HepG2 (cell line): Measurements from ENCODE around the gene NBR1. TPM values are rescaled to one million over a fixed set of nuclear protein-coding genes. Genes with fewer than 3 reads are reported as not detected.

Experiments used
- GABPB1 ChIP-seq: IDR thresholded peaks from 2 replicates; pipeline ENCODE4 v1.6.1; 2016; ENCODE audit warnings: mild to moderate bottlenecking, missing genetic modification reagents, moderate library complexity, missing compliant biosample characterization
- GRHL1 ChIP-seq: sonication (generic); formaldehyde crosslinking; conservative IDR thresholded peaks from 2 replicates; pipeline ENCODE4 v1.8.0; 2022; ENCODE audit warnings: missing genetic modification reagents
- HNRNPL ChIP-seq: fragments of 200-400 bp; formaldehyde crosslinking; IDR thresholded peaks from 2 replicates; pipeline ENCODE4 v1.6.1; 2017; ENCODE audit warnings: mild to moderate bottlenecking, low read depth, low read length
- KLF9 ChIP-seq: IDR thresholded peaks from 2 replicates; pipeline ENCODE4 v1.6.1; 2016; ENCODE audit warnings: low read depth
- MTA3 ChIP-seq: sonication (generic); formaldehyde crosslinking; IDR thresholded peaks from 2 replicates; pipeline ENCODE4 v1.4.0; 2020; ENCODE audit warnings: missing genetic modification reagents
- PAWR ChIP-seq: sonication (generic); formaldehyde crosslinking; IDR thresholded peaks from 2 replicates; pipeline ENCODE4 v1.4.0; 2020; ENCODE audit warnings: missing genetic modification reagents, mild to moderate bottlenecking, borderline replicate concordance
- PHF8 ChIP-seq: sonication (generic); formaldehyde crosslinking; IDR thresholded peaks from 2 replicates; pipeline ENCODE4 v1.5.0; 2020; ENCODE audit warnings: missing genetic modification reagents
- SRY ChIP-seq: sonication (generic); formaldehyde crosslinking; IDR thresholded peaks from 2 replicates; pipeline ENCODE4 v1.8.0; 2022; ENCODE audit warnings: mild to moderate bottlenecking, missing genetic modification reagents
- TBX3 ChIP-seq: fragments of 450-650 bp; IDR thresholded peaks from 2 replicates; pipeline ENCODE4 v1.6.1; 2017; ENCODE audit warnings: antibody characterized with exemption, mild to moderate bottlenecking, inconsistent platforms, borderline replicate concordance
- XRCC5 ChIP-seq: fragments of 200-400 bp; formaldehyde crosslinking; optimal IDR thresholded peaks from 2 replicates; pipeline ENCODE3; 2017; ENCODE audit warnings: mild to moderate bottlenecking, low read length
- ZEB1 ChIP-seq: IDR thresholded peaks from 2 replicates; pipeline ENCODE4 v1.6.1; 2012; ENCODE audit warnings: mild to moderate bottlenecking, low read depth, inconsistent platforms; ENCODE audit not compliant: insufficient replicate concordance
- ZNF142 ChIP-seq: sonication (generic); formaldehyde crosslinking; IDR thresholded peaks from 2 replicates; pipeline ENCODE4 v1.4.0; 2020; ENCODE audit warnings: missing genetic modification reagents
- ZNF230 ChIP-seq: sonication (generic); formaldehyde crosslinking; IDR thresholded peaks from 2 replicates; pipeline ENCODE4 v1.4.0; 2020; ENCODE audit warnings: mild to moderate bottlenecking, missing genetic modification reagents
- ZNF550 ChIP-seq: sonication (generic); formaldehyde crosslinking; IDR thresholded peaks from 2 replicates; pipeline ENCODE4 v1.4.0; 2020; ENCODE audit warnings: mild to moderate bottlenecking, missing genetic modification reagents, borderline replicate concordance
- ZNF7 ChIP-seq: IDR thresholded peaks from 2 replicates; pipeline ENCODE4 v1.6.1; 2016; ENCODE audit warnings: missing biosample characterization, missing genetic modification reagents
- ZNF75D ChIP-seq: sonication (generic); formaldehyde crosslinking; IDR thresholded peaks from 2 replicates; pipeline ENCODE4 v1.8.1; 2023; ENCODE audit warnings: missing genetic modification reagents, mild to moderate bottlenecking, borderline replicate concordance
- polyA plus RNA-seq, 8 experiments: library from polyadenylated mRNA; depleted of rRNA in 3 of 8; stranded (reverse) in 7 of 8; unstranded in 1 of 8; fragments of >200 nt; fragmentation: Illumina TruSeq in 4 of 8; extraction: Trizol in 4 of 8; gene quantifications; 2 replicates each; pipeline versions ENCODE4 v1.2.1 to v1.2.3, GENCODE V29; 2011 to 2016; ENCODE audit warnings: low read depth in 4 of 8, missing spikeins in 1 of 8, mixed read lengths in 1 of 8; ENCODE audit not compliant: insufficient read depth in 1 of 8
- total RNA-seq, 5 experiments: library from RNA; depleted of rRNA; stranded (reverse); fragments of >200 nt; fragmentation: Illumina TruSeq; extraction: Trizol; gene quantifications; 2 replicates each; pipeline ENCODE4 v1.2.3, GENCODE V29; 2016; ENCODE audit warnings: low read depth in 1 of 5
- TF ChIP-seq, protein P1 (sequence below): IDR thresholded peaks from 2 replicates; pipeline ENCODE4 v1.6.1; 2016
- TF ChIP-seq, protein P2 (sequence below), 2 experiments: sonication (generic) in 1 of 2; formaldehyde crosslinking in 1 of 2; IDR thresholded peaks; 2 replicates each; pipeline versions ENCODE4 v1.5.1 to v1.6.1; 2011 to 2020; ENCODE audit warnings: borderline replicate concordance in 1 of 2, low read depth in 1 of 2, low read length in 1 of 2, mild to moderate bottlenecking in 1 of 2, missing genetic modification reagents in 1 of 2, moderate library complexity in 1 of 2

The NBR1 gene
- total and polyA plus RNA-seq, 2 of the 13 experiments (the other 11 are each of a cell fraction or from before 2014, with no cell fraction given), result 51.7 to 121 TPM

DNA sequence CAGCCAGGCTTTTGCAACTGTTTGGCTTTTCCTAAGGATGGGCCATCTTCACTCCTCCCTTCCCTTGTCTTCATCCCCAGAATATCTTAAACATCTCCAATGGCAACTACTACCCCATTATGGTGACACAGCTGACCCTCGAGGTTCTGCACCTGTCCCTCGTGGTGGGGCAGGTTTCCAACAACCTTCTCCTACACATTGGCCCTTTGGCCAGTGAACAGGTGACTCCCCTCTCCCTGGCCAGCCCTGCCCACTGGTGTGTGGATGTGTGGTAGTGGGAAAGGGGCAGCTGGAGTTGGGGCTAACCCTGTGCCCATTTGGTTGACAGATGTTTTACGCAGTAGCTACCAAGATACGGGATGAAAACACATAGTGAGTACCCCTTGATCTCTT is 45.4 kb downstream of the NBR1 start (continued):
- TF ChIP-seq, protein P1, sequence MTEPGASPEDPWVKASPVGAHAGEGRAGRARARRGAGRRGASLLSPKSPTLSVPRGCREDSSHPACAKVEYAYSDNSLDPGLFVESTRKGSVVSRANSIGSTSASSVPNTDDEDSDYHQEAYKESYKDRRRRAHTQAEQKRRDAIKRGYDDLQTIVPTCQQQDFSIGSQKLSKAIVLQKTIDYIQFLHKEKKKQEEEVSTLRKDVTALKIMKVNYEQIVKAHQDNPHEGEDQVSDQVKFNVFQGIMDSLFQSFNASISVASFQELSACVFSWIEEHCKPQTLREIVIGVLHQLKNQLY (CRISPR knock-in tag), result no peak
- TF ChIP-seq GRHL1 (CRISPR knock-in tag), result no peak
- TF ChIP-seq GABPB1 (CRISPR knock-in tag), result no peak
- no peak for TF ChIP-seq XRCC5
- TF ChIP-seq PHF8, result no peak
- TF ChIP-seq PAWR (CRISPR knock-in tag), result no peak
- 0 out of 2 replicates have a peak, but pooled peaks have one; percentile 64 for TF ChIP-seq ZNF550 (CRISPR knock-in tag)
- TF ChIP-seq ZNF75D (CRISPR knock-in tag), result no peak
- TF ChIP-seq ZNF230 (CRISPR knock-in tag), result no peak
- TF ChIP-seq, protein P2, sequence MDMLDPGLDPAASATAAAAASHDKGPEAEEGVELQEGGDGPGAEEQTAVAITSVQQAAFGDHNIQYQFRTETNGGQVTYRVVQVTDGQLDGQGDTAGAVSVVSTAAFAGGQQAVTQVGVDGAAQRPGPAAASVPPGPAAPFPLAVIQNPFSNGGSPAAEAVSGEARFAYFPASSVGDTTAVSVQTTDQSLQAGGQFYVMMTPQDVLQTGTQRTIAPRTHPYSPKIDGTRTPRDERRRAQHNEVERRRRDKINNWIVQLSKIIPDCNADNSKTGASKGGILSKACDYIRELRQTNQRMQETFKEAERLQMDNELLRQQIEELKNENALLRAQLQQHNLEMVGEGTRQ (IDR thresholded peaks at IDR 0.05; ENCODE audit: low read depth, low read length), result no peak
- TF ChIP-seq, protein P2 (CRISPR knock-in tag; IDR thresholded peaks at IDR 0.05; ENCODE audit: borderline replicate concordance), result no peak
- TF ChIP-seq ZEB1, result no peak
- 0 out of 2 replicates have a peak, but pooled peaks have one; percentile 20 for TF ChIP-seq HNRNPL
- TF ChIP-seq KLF9 (CRISPR knock-in tag), result no peak
- no peak for TF ChIP-seq MTA3 (CRISPR knock-in tag)
- no peak for TF ChIP-seq ZNF7 (CRISPR knock-in tag)
- no peak for TF ChIP-seq TBX3
- no peak; the same call in 1 of the 2 replicates for TF ChIP-seq SRY
- TF ChIP-seq ZNF142 (CRISPR knock-in tag), result no peak
